HEK293 (cell line): Measurements from ENCODE around the gene ANKRD11.

Experiments used
- CTCF ChIA-PET: fragments of 350-600 bp; formaldehyde crosslinking; extraction: SDS; loops from one replicate; lab custom pipeline; 2021; ENCODE audit warnings: antibody characterized with exemption; lab: Yijun Ruan, JAX
- POLR2A ChIA-PET: fragments of 300-600 bp; formaldehyde crosslinking; extraction: SDS; loops from one replicate; lab custom pipeline; 2020; ENCODE audit warnings: antibody characterized with exemption, inconsistent platforms; lab: Yijun Ruan, JAX
- H3K27ac ChIP-seq: fragments of 200-500 bp; sonication (Bioruptor generic); 2 replicates; pipeline ENCODE4 v1.5.1; 2014; ENCODE audit warnings: low read depth, low read length, control low read depth, inconsistent platforms; ENCODE audit errors: extremely low read depth
- H3K36me3 ChIP-seq, 2 experiments: fragments of 200-500 bp in 1 of 2; sonication (Bioruptor generic) in 1 of 2; 1 replicate in 1 of 2; 2 replicates in 1 of 2; pipeline ENCODE4 v1.5.1; 2014 to 2017; ENCODE audit warnings: inconsistent platforms in 2 of 2, low read length in 2 of 2; ENCODE audit not compliant: control insufficient read depth in 2 of 2, insufficient read depth in 1 of 2
- H3K4me1 ChIP-seq: fragments of 200-500 bp; sonication (Bioruptor generic); 2 replicates; pipeline ENCODE4 v1.5.1; 2014; ENCODE audit warnings: mild to moderate bottlenecking, low read length, inconsistent platforms; ENCODE audit not compliant: control insufficient read depth, insufficient read depth
- H3K4me3 ChIP-seq: 2 replicates; pipeline ENCODE4 v1.5.1; 2011; ENCODE audit warnings: low read depth, mild to moderate bottlenecking, control low read depth, low read length, moderate library complexity
- H3K9me3 ChIP-seq: fragments of 200-500 bp; sonication (Bioruptor generic); 2 replicates; pipeline ENCODE4 v1.5.1; 2014; ENCODE audit warnings: low read depth, low read length, inconsistent platforms; ENCODE audit not compliant: control insufficient read depth, insufficient read depth
- AEBP2 ChIP-seq: fragments of 450-650 bp; formaldehyde crosslinking; IDR thresholded peaks from 2 replicates; pipeline ENCODE4 v1.5.1; 2016; ENCODE audit warnings: missing biosample characterization, missing genetic modification characterization, borderline replicate concordance
- GFI1B ChIP-seq: fragments of 450-650 bp; formaldehyde crosslinking; IDR thresholded peaks from 2 replicates; pipeline ENCODE4 v1.5.1; 2016; ENCODE audit warnings: missing biosample characterization, missing genetic modification characterization
- GLIS2 ChIP-seq: fragments of 450-650 bp; formaldehyde crosslinking; IDR thresholded peaks from 2 replicates; pipeline ENCODE4 v1.5.1; 2016; ENCODE audit warnings: missing biosample characterization, missing genetic modification characterization
- HIC1 ChIP-seq: fragments of 450-650 bp; formaldehyde crosslinking; IDR thresholded peaks from 2 replicates; pipeline ENCODE4 v1.5.1; 2016; ENCODE audit warnings: missing biosample characterization, missing genetic modification characterization
- KLF1 ChIP-seq: fragments of 450-650 bp; formaldehyde crosslinking; IDR thresholded peaks from 2 replicates; pipeline ENCODE4 v1.5.1; 2016; ENCODE audit warnings: missing biosample characterization, missing genetic modification characterization
- KLF9 ChIP-seq: fragments of 450-650 bp; formaldehyde crosslinking; IDR thresholded peaks from 2 replicates; pipeline ENCODE4 v1.5.1; 2016; ENCODE audit warnings: missing biosample characterization, missing genetic modification characterization, low read depth
- MEIS1 ChIP-seq: sonication (generic); formaldehyde crosslinking; IDR thresholded peaks from 2 replicates; pipeline ENCODE4 v1.8.1; 2022; ENCODE audit warnings: missing genetic modification reagents, mild to moderate bottlenecking, borderline replicate concordance
- PRDM2 ChIP-seq: fragments of 450-650 bp; formaldehyde crosslinking; IDR thresholded peaks from 2 replicates; pipeline ENCODE4 v1.5.1; 2016; ENCODE audit warnings: missing biosample characterization, missing genetic modification characterization, borderline replicate concordance
- RBAK ChIP-seq: fragments of 450-650 bp; formaldehyde crosslinking; IDR thresholded peaks from 2 replicates; pipeline ENCODE4 v1.5.1; 2016; ENCODE audit warnings: missing biosample characterization, missing genetic modification characterization
- ZNF146 ChIP-seq: fragments of 450-650 bp; formaldehyde crosslinking; IDR thresholded peaks from 2 replicates; pipeline ENCODE4 v1.5.1; 2016; ENCODE audit warnings: missing biosample characterization, missing genetic modification characterization
- ZNF2 ChIP-seq: fragments of 450-650 bp; formaldehyde crosslinking; IDR thresholded peaks from 2 replicates; pipeline ENCODE4 v1.5.1; 2016; ENCODE audit warnings: missing biosample characterization, missing genetic modification characterization
- ZNF202 ChIP-seq: fragments of 450-650 bp; formaldehyde crosslinking; IDR thresholded peaks from 2 replicates; pipeline ENCODE4 v1.5.1; 2016; ENCODE audit warnings: missing biosample characterization, missing genetic modification characterization, borderline replicate concordance
- ZNF311 ChIP-seq: fragments of 450-650 bp; formaldehyde crosslinking; IDR thresholded peaks from 2 replicates; pipeline ENCODE4 v1.5.1; 2017; ENCODE audit warnings: missing biosample characterization, missing genetic modification characterization, borderline replicate concordance
- ZNF449 ChIP-seq: fragments of 450-650 bp; formaldehyde crosslinking; IDR thresholded peaks from 2 replicates; pipeline ENCODE4 v1.5.1; 2017; ENCODE audit warnings: missing biosample characterization, mild to moderate bottlenecking, missing genetic modification characterization, moderate library complexity
- ZNF529 ChIP-seq: fragments of 450-650 bp; formaldehyde crosslinking; IDR thresholded peaks from 2 replicates; pipeline ENCODE4 v1.5.1; 2017; ENCODE audit warnings: missing genetic modification characterization, missing biosample characterization; ENCODE audit not compliant: insufficient replicate concordance
- ZNF747 ChIP-seq: fragments of 450-650 bp; formaldehyde crosslinking; IDR thresholded peaks from 2 replicates; pipeline ENCODE4 v1.5.1; 2016; ENCODE audit warnings: missing biosample characterization, missing genetic modification characterization
- ZNF837 ChIP-seq: fragments of 450-650 bp; formaldehyde crosslinking; IDR thresholded peaks from 2 replicates; pipeline ENCODE4 v1.5.1; 2016; ENCODE audit warnings: missing biosample characterization, missing genetic modification characterization
- ZSCAN18 ChIP-seq: fragments of 450-650 bp; formaldehyde crosslinking; IDR thresholded peaks from 2 replicates; pipeline ENCODE4 v1.5.1; 2016; ENCODE audit warnings: missing biosample characterization, missing genetic modification characterization
- ZSCAN30 ChIP-seq: fragments of 450-650 bp; IDR thresholded peaks from 2 replicates; pipeline ENCODE4 v1.5.1; 2018; ENCODE audit warnings: missing biosample characterization, mild to moderate bottlenecking, missing genetic modification characterization, moderate library complexity
- ZSCAN5A ChIP-seq: fragments of 450-650 bp; formaldehyde crosslinking; IDR thresholded peaks from 2 replicates; pipeline ENCODE4 v1.5.1; 2016; ENCODE audit warnings: missing biosample characterization, missing genetic modification characterization

ANKRD11 gene

GRCh38 chr16:89409161-89409711 is 81.1 kb downstream of the ANKRD11 start:
- H3K4me3 ChIP-seq, result no peak overlapping the region
- H3K27ac ChIP-seq, result no peak overlapping the region
- H3K36me3 ChIP-seq, result no peaks in the 10 kb centered on the region
- H3K9me3 ChIP-seq, result no peaks in the 10 kb centered on the region
- ChIA-PET CTCF (interaction anchor here (0.7 to 1.1 kb wide), 2 partner anchors 52 to 68 kb away, joined by 3 to 4 read pairs; no protein-coding TSS in a partner anchor), POLR2A (no interaction called here)
- H3K4me1 ChIP-seq, result peaks cover 25% of the 10 kb centered on the region
- TF ChIP-seq KLF1 (peak; percentile 16; the same call in 1 of the 2 replicates), ZNF202 (tag by site-specific recombination) (no peak), ZNF2 (peak; percentile 69), ZNF837 (tag by site-specific recombination) (no peak), HIC1 (tag by site-specific recombination) (no peak), GLIS2 (tag by site-specific recombination) (no peak), ZSCAN5A (tag by site-specific recombination) (no peak), ZNF747 (no peak), GFI1B (tag by site-specific recombination) (no peak), RBAK (no peak), ZNF146 (tag by site-specific recombination) (no peak), ZNF449 (tag by site-specific recombination) (no peak), ZNF529 (no peak), KLF9 (tag by site-specific recombination) (no peak), ZSCAN18 (tag by site-specific recombination) (no peak), AEBP2 (tag by site-specific recombination) (no peak), PRDM2 (tag by site-specific recombination) (no peak), ZNF311 (tag by site-specific recombination) (no peak), MEIS1 (no peak), ZSCAN30 (no peak)
